Left ventricle myocardium inferior (tissue), 1 donor: Measurements from ENCODE around the gene ANK3. TPM values are rescaled to one million over a fixed set of nuclear protein-coding genes. Genes with fewer than 3 reads are reported as not detected.

ENCODE experiments used
- DNase-seq: peaks from one replicate; pipeline ENCODE4 v3.0.0-alpha.2; 2020
- H3K27ac ChIP-seq: fragments of 200-600 bp; replicated peaks from 2 replicates; pipeline ENCODE4 v1.8.0; 2021
- H3K27me3 ChIP-seq: fragments of 200-600 bp; 2 replicates; pipeline ENCODE4 v1.8.0; 2021; ENCODE audit warnings: low read depth
- H3K36me3 ChIP-seq: fragments of 200-600 bp; 2 replicates; pipeline ENCODE4 v1.8.0; 2021
- H3K4me1 ChIP-seq: fragments of 200-600 bp; 2 replicates; pipeline ENCODE4 v1.8.0; 2021
- H3K4me3 ChIP-seq: fragments of 200-600 bp; 2 replicates; pipeline ENCODE4 v1.8.0; 2021; ENCODE audit warnings: mild to moderate bottlenecking, moderate library complexity
- H3K9me3 ChIP-seq: fragments of 200-600 bp; replicated peaks from 2 replicates; pipeline ENCODE4 v1.8.0; 2021
- CTCF ChIP-seq: fragments of 200-600 bp; IDR thresholded peaks from 2 replicates; pipeline ENCODE4 v1.8.0; 2021; ENCODE audit warnings: antibody characterized with exemption, mild to moderate bottlenecking, borderline replicate concordance
- intact Hi-C: fragments of 100-400 bp; cut with micrococcal nuclease; formaldehyde crosslinking; loops from one replicate; pipeline ENCODE4 v1.11.0; 2022
- total RNA-seq: library from RNA; stranded (reverse); fragmentation: NEBNext Ultra II Directional; extraction: Animal tissue kit (Norgen Biotek cat#: 25700); gene quantifications from one replicate; pipeline ENCODE4 v1.2.1, GENCODE V29; 2021
- donor health status: DM: no; HTN: yes; CAD: no; lungs with severe emphysema.

The ANK3 gene
- total RNA-seq, 1 donor from 2014 or later: 179 TPM

- TF ChIP-seq CTCF: no peak
- DNase-seq: no peak
- no peak overlapping the region for H3K4me3 ChIP-seq
- no peaks in the 10 kb centered on the region for H3K27me3 ChIP-seq
- H3K36me3 ChIP-seq: no peaks in the 10 kb centered on the region
- H3K27ac ChIP-seq: no peak overlapping the region
- no peaks in the 10 kb centered on the region for H3K9me3 ChIP-seq
- H3K4me1 ChIP-seq: no peaks in the 10 kb centered on the region
- intact Hi-C loops: no loop called here
Observed at GRCh38 chr10:60021361-60021760, 368.3 kb downstream of the ANK3 start.

GRCh38 chr10:60016794-60017193 lies 372.9 kb downstream of the ANK3 start:
- Histone ChIP-seq H3K4me1 (no peaks in the 10 kb centered on the region), H3K27me3 (no peaks in the 10 kb centered on the region), H3K27ac (no peak overlapping the region), H3K9me3 (no peaks in the 10 kb centered on the region), H3K4me3 (no peak overlapping the region), H3K36me3 (no peaks in the 10 kb centered on the region)
- DNase-seq: no peak
- no peak for TF ChIP-seq CTCF
- intact Hi-C loops: no loop called here

GRCh38 chr10:60009710-60010383 lies 379.8 kb downstream of the ANK3 start:
- H3K4me1 ChIP-seq: no peaks in the 10 kb centered on the region
- H3K36me3 ChIP-seq: no peaks in the 10 kb centered on the region
- intact Hi-C loops: no loop called here
- peaks cover 10% of the 10 kb centered on the region for H3K27me3 ChIP-seq
- H3K27ac ChIP-seq: no peak overlapping the region
- TF ChIP-seq CTCF: no peak
- DNase-seq: no peak
- H3K9me3 ChIP-seq: no peaks in the 10 kb centered on the region
- H3K4me3 ChIP-seq: no peak overlapping the region

GRCh38 chr10:60009276-60009675 lies 380.4 kb downstream of the ANK3 start:
- no peak overlapping the region for H3K4me3 ChIP-seq
- intact Hi-C loops: no loop called here
- TF ChIP-seq CTCF: no peak

GRCh38 chr10:60008816-60009215 lies 380.9 kb downstream of the ANK3 start:
- intact Hi-C loops: no loop called here
- no peak overlapping the region for H3K4me3 ChIP-seq
- no peak overlapping the region for H3K27ac ChIP-seq
- DNase-seq: no peak
- H3K9me3 ChIP-seq: no peaks in the 10 kb centered on the region
- peaks cover 10% of the 10 kb centered on the region for H3K27me3 ChIP-seq
- no peak for TF ChIP-seq CTCF
- H3K4me1 ChIP-seq: no peaks in the 10 kb centered on the region
- H3K36me3 ChIP-seq: no peaks in the 10 kb centered on the region

More at GRCh38 chr10:60009276-60009675, 380.4 kb downstream of the ANK3 start:
- Histone ChIP-seq H3K36me3 (no peaks in the 10 kb centered on the region), H3K9me3 (no peaks in the 10 kb centered on the region), H3K27ac (no peak overlapping the region), H3K4me1 (no peaks in the 10 kb centered on the region), H3K27me3 (peaks cover 10% of the 10 kb centered on the region)
- no peak for DNase-seq

GRCh38 chr10:60006062-60006461 lies 383.6 kb downstream of the ANK3 start:
- Histone ChIP-seq H3K36me3 (no peaks in the 10 kb centered on the region), H3K27me3 (peaks cover 10% of the 10 kb centered on the region), H3K27ac (no peak overlapping the region), H3K9me3 (no peaks in the 10 kb centered on the region), H3K4me3 (no peak overlapping the region), H3K4me1 (no peaks in the 10 kb centered on the region)
- intact Hi-C loops: no loop called here
- DNase-seq: no peak
- no peak for TF ChIP-seq CTCF
